MM.1S (cell line): ENCODE data around the gene LSM5.

Source experiments
- EZH2 ChIP-seq: fragments of 300-600 bp; sonication (generic); optimal IDR thresholded peaks from 2 replicates; pipeline ENCODE3; 2017; ENCODE audit warnings: low read depth, mild to moderate bottlenecking, antibody characterized with exemption, low read length, mixed read lengths
- TF ChIP-seq, protein P1 (sequence below): fragments of 300-600 bp; sonication (generic); IDR thresholded peaks from 2 replicates; pipeline ENCODE4 v1.5.1; 2016; ENCODE audit warnings: antibody characterized with exemption, low read length, mixed read lengths

- TF ChIP-seq, protein P1, sequence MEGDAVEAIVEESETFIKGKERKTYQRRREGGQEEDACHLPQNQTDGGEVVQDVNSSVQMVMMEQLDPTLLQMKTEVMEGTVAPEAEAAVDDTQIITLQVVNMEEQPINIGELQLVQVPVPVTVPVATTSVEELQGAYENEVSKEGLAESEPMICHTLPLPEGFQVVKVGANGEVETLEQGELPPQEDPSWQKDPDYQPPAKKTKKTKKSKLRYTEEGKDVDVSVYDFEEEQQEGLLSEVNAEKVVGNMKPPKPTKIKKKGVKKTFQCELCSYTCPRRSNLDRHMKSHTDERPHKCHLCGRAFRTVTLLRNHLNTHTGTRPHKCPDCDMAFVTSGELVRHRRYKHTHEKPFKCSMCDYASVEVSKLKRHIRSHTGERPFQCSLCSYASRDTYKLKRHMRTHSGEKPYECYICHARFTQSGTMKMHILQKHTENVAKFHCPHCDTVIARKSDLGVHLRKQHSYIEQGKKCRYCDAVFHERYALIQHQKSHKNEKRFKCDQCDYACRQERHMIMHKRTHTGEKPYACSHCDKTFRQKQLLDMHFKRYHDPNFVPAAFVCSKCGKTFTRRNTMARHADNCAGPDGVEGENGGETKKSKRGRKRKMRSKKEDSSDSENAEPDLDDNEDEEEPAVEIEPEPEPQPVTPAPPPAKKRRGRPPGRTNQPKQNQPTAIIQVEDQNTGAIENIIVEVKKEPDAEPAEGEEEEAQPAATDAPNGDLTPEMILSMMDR: no peak
- TF ChIP-seq EZH2: no peak
Observed at GRCh38 chr7:32436146-32436928, 53.8 kb downstream of the LSM5 start.
